CD4-positive, alpha-beta T cell treated with Interleukin-1 beta for 1 hour (primary cell): Measurements from ENCODE around the gene ADD3.

ENCODE experiments used
- DNase-seq, 2 donors: peaks; one replicate each; pipeline ENCODE4 v3.0.0-alpha.2; 2020 to 2022

The ADD3 gene

DNA sequence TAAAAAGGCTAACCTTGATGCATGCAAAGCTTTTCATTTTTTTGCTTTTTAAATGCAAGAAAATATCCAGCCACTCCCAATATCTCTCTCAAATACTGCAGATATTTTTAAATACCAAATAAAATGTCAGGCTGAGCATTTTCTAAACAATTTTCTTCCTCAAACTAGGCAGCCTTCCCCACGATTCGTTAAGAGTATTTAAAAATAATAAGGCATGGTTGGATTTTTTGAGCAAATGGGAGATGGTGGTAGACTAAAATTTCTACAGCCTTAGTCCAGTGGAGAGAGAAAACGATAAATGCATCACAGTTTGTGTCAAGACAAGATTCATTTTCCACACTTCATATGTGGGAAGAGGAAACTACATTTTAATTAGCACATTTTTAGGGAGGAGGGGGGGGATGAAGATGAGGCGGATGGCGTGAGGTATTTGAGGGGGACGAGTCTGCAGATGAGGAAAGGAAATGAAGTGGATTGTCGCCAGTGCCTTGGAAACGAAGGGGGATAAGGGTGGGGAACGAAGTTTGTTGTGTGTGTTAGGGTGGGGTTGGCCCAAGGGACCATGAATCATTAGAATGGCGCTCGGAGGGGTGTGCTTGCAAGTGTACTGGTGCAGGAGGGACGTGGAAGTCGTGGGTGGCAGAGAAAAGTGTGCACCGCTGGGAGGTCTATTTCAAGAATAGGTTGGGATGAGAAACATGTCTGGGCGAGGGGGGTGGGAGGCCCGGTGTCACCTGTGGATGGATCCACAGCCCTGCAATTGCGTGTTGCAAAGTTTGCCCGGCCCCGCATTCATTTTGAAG is 1.2 kb upstream of the ADD3 start:
- DNase-seq = no peak

DNA sequence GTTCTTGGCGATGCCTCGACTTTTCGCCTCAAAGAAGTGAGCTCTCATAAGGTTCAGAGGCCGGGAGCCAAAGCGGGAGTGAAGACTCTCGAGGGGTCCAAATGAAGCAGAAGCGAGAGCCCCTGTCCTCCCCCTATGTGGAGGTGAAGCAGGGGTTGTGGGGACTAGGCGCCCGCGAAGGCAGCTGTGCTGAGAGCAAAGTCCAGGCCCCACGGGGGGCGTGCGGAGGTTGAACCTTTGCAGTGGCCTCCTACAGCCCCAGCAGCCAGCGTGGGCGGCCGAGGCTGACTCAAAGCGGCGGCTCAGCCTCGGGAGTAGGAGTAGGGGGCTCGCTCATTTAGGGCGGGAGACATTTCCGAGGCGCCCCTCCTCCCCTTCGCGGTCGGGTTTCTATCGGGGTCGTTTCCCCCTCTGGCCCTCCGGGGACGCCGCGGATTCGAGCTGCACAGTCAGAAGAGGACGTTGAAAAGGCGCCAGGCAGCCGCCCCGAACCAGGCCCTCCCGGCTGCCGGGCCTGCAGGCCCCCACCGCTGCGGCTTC is 553 bp upstream of the ADD3 start:
- no peak for DNase-seq

DNA sequence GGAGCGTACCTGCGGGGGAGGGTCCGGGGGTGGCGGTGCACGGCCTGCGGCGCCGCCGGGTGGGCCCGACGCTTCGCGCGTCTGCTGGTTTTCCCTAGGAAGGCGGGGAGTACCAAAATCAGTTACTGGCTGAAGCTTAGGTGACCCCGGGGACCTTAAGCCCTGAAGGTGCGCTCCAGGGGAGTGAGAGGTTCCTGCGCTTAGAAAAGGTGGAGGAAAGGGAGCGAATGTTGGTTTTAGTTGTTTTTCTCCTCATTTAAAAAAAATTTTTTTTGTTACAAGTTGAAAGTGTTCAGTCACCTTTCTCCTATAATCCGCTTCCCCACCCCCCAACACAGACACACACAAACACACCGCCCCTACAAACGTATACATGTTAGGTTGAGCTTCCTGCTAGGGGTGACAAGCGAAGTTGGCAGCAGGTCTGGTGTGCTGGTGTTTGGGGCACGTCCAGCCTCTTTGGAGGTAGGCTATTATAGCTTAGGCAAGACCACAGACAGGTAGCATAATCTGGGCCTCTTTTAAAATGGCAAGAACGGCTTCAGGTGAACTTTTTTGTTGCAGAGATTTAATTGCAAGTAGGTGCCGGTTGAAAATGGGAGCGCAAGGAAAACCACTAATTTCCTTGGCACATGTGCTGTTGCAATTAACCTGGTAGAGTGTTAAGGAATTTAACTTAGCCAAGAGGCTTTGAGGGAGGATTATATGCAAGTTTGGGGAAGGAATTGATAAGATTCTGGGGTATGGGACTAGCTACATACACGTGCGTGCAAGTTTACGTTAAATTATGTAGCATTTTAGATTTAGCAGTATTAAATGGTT is 945 bp downstream of the ADD3 start:
- DNase-seq = peak; percentile 53 to 60

DNA sequence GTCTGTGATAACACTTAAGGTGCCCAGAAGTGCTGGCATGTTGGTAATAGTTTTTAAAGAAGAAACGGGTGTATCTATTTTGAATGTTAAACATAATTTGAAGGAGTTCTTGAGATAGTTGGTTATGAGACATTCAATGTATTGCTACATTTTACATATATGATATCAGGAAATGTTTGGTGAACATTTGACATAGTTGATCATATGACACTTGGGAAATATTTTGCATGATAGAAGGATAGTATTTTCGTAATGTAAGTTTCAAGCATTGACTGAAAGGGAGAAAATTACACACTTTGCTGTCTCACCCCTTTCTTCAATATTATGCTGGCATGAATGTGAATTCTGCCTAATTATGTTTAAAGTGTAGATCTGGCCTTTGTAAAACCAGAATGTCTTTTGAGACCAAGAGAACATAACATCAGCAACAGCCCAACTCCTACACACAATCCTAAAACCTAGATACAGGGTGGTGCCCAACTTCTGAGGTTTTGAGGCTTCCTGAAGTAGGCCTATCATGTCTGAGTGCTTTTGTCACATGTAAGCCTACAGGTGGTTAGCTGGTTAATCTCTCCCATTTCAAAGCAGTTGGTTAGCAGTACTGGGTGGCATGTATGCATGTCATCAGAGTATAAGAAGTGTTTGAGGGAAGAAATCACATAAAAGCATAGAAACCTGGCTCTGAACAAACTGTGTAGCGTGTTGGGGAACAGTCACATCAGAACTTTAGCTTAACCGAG is 2.1 kb downstream of the ADD3 start:
- DNase-seq = peak; percentile 60 to 80

DNA sequence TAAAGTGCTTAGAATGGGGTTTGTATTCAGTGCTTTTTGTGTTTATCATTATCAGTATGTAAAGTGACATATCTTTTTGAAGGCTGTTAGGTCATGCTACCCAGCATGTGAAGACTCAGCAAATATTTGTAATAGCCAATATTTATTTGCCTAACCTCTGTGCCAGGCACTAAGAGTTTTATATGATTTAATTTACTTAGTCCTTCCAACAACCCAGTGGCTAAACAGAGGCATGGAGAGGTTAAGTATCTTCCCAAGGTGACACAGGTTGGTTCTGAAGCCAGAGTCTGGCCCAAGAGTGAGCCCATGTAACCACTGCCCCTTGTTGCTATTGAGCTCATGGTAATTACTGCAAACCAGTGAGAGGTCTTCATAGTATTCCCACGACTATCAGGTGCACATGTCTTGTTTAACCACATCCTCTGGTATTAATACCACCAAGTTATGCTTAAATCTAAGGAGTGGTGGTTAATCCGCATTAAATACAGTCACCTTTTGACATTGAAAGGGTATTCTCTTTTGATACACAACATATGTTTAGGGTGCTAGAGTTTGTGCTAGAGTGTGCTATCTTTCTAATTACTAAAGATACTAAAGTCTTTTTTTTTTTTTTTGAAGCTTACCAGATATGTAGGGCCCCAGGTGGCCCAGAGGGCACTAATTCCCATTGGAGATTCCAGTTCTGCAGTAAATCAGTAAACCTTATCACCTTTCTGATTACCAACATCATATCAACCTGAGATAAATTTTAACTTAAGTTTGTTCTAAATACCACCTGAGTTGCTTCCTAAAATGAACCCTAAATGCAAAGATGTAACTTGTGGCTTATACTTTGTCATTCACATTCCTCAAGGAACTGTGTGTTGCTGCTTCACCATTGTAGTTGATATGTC is 2.9 kb downstream of the ADD3 start:
- peak in 1 of 2 donors; percentile 18 for DNase-seq

DNA sequence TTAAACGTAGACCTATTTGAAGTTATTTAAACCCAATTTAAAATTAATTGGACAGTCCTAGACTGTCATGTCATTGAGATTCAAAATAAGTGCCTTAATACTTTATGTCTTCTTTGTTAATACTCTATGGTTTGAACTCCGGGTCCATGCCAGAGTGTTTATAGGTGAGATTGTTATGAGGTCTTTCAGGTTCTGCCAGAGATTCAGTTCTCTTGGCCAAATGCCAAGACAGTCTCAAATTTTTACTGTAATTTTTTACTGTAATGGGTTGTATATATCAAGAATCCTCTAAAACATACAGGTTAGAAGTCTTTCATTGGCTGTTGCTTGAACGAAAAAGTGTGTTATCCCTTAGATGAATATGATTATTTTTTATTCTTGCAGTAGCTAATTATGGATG is 3.9 kb downstream of the ADD3 start:
- no peak for DNase-seq

DNA sequence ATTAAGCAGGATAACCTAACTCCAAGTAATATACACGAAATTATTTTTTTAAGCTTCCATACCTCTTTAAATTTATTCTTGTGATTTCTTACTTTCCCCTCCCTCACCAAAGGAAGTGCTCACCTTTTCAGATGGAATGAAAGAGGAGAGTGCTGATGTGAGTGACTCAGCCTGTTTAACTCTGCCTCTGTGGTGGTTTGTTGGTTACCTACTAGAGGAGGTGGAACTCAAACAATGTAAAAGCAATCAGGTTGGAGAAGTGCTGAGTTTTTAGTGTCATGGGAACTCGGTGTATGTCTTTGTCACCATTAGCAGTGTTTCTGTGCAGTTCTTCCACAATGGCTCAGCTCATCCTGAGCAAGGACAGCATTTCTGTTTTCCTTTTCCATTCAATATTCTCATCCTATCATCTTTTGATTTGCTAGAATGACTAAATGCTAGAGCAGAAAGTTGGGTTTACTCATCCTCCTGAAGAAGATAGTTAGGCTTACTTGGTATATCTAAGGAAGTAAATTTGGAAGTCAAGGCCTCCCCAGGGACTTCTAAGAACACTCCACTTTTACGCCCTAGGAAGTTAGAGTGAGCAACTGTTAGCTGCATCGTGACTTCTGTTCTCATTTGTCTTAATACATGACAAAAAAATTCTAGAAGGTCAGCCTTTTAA is 6.0 kb downstream of the ADD3 start:
- peak; percentile 5 to 28 for DNase-seq

DNA sequence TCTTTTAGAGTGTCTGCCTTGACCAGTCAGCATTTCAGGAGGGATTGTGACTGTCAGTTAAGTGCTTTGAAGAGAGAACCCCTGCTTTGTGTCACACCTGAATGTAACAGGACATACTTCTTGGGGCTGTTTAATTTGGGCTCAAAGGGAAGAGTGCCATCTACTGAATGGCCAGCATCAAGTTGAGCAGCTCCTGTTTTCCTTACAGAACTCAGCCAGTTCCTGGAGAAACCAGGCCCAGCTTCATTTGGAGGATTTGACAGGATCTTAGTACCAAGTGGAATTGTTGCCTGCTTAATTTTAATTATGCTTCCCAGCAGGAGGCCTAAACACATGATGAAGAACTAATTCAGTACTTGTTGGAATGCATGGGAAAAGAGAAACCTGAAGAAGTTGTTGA is 8.3 kb downstream of the ADD3 start:
- peak in 1 of 2 donors; percentile 13 for DNase-seq

DNA sequence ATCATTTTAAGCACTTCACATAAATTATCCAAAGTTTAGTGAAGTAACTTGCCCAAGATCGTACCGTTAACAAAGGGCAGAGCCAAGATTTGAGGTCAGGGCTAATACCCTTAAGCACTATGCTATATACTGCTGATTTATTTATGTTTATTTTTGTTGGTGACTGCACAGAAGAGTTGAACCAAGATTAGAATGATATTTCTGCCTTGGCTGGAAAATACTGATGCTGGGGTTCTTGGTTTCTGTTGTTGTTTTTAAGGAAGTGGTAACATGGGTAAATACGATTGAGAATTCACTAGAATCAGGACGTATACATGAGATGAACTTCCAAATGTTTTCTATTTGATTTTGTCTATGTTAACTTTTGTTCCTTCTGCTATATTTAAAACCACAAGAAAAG is 9.3 kb downstream of the ADD3 start:
- DNase-seq = no peak

DNA sequence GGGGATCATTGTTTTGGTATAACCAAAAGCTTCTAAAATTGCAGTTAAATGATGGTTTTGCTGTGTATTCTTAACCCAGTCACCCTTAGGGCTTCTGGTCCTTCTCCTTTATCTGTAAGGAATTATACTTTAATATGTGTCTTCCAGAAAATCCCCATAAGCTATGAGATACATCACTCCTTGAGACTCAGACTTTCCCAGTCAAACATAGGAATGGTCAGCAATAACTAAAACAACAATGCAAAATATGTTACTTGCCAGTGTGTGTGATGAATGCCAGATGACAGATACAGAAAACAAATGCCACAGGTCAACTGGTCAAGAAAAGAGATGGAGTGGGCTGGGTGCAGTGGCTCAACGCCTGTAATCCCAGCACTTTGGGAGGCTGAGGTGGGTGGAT is 10.1 kb downstream of the ADD3 start:
- no peak for DNase-seq

DNA sequence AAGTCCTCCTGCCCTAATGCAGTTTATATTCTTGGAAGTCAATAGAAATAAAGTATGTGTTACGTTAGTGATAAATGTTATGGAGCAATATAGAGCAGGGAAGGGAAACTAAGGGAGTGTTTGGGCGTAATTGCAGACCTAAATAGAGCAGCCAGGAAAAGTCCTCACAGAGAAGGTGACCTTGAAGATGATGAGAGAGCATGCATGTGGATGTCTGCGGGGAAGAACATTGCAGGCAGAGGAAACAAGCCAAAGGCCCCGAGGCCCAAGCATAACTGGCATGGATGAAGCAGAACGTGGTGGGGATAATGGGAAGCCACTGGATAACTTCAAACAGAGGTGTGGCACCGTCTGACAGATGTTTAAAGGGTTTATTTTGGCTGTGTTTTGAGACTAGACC is 12.5 kb downstream of the ADD3 start:
- DNase-seq = no peak

DNA sequence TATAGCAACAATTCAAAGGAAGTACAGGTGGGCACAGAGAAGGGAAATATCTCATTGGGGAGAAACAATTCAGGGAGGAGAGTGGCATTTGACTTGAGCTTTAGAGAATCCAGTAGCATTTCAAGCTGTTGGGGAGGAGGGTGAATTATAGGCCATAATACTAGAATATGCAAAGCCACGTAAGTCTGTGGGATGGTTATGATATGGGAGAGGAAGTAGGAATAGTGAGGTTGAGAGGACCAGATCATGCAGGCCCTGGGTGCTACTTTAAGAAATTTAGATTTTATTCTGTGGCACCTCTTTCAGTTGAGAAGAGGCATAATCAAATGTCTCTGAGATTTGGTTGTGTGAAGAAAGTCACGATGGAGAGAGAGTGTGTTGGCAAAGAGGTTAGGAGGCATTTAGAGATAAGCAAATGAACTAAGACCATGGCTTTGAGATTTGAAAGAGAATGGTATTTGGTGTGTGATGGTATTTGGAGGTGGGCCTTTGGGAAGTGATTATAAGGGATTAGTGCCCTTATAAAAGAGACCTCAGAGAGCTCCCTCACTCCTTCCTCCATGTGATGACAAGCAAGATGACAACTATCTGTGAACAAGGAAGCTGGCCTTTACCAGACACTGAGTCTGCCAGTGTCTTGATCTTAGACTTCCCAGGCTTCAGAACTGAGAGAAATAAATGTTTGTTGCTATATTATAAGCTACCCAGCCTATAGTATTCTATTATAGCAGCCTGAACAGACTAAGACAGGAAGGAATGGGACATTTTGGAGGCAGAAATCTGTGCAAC is 15.1 kb downstream of the ADD3 start:
- no peak for DNase-seq

DNA sequence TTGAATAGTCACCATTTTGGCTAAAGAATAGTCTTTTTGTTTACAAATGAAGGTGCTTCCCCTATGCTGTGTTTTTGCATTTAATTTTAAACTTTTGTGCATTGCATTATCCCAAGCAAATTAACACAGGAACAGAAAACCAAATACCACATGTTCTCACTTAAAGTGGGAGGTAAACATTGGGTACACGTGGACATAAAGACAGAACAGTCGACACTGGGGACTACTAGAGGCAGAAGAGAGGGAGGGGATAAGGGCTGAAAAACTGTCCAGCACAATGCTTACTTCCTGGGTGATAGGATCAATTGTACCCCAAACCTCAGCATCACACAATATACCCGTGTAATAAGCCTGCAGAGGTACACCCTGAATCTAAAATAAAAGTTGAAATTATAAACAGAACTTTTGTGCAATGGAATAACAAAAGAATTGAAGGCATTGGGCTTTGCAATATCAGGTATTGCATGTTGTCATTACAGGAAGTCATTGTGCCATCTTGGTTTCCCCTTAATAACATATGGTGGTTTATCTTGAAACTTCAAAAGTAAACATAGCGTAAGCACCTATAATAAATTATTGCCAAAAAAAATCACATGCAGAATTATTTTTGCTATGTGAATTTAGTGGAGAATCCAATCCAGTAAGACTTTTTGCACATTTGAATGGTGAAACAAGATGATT is 16.1 kb downstream of the ADD3 start:
- no peak for DNase-seq

DNA sequence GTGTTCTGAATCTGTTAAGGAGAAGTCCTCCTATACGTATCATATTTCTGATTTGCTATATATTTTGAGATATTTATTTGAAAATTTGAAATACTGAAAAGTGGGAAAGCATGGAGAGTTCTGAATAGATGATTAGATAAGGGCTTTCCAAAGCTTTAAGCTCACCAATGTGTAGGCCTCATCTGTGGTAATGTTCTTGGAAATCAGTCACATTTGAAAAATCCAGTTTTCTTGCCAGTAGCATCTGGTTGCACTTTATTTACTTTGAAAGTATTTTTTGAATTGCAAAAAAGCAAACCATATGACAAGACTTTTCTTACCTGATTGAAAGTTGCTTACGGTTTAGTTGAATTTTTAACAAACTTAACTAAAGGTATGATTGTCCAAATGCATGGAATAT is 21.7 kb downstream of the ADD3 start:
- no peak for DNase-seq

DNA sequence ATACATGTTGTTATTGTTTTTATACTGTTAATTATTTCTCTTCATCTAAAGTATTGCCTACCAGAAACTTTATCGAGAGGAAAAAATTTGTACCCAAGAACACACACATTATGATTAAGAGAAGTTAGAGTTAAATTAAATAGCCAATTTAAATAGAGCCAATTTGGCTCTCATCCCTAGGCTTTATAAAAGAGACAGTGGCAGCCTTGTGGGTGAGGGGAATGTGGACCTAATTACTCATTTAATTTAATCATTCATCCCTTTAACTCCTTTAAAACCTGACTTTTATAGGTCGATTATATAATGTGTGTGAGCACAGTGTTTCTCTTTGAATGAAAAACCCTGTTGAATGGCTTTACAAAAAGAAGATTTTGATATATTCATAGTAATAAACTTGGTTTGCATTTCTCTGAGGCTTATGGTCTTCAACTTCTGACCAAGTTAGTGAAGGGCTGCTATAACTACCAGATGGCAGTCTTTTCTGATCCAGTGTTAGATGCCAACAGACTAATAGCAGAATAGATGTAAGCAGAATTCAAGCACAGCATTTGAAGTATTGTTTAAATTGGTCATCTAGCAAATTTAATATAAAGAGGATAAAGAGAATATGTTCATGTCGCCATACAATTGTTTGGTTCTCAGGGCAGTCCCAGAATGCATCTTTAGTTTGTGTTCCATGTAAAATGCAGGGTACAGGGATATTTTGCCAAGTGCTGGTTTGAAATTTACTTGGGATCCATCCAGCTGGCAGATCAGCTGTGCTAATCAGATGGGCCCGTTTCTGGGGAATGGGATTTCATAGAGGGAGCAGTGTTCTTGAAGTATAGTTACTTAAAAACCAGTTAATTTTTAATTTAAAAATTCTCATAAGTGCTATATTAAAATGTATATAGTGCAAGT is 25.3 kb downstream of the ADD3 start:
- no peak for DNase-seq

DNA sequence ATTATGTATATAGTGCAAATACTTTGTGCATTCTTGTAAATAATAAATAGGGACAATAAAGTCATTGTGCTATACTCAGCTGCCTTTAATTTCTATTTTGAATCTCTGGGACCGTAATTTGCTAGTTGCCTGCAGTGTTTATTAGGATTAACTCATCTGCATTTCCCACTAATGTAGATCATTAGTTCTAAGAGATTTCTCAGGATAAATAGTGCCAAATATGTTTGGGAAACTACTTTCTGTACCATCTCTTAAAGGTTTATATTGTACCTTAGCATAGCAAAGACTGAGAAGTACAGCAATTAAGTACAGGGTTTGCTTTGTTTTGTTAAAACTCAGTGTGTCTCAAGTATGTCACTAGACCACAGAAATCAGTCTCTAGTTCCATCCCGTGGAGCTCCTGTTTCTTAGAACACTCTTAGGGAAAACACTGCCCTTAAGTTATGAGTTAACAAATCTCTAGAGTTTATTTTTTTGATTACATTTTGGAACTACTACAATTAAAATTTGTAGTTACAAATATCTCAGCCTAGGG is 26.0 kb downstream of the ADD3 start:
- DNase-seq = no peak

DNA sequence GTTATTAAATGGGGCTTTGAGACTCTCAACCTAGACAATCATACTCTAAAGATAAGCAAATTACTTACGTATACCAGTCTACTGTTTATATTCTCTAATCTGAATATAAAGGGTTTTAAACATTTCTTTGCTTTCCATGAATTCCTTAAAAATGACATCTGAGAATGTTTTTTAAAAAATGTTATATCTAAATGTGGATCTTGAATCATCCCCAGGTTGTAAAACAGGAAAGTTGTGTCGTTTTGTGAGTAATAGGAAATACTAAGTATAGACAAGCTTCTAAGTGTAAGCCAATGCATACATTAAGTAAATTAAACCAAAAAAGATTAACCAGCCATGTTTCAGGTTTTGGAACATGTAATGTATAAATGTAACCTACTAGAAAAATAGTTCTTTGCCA is 26.8 kb downstream of the ADD3 start:
- DNase-seq = no peak

DNA sequence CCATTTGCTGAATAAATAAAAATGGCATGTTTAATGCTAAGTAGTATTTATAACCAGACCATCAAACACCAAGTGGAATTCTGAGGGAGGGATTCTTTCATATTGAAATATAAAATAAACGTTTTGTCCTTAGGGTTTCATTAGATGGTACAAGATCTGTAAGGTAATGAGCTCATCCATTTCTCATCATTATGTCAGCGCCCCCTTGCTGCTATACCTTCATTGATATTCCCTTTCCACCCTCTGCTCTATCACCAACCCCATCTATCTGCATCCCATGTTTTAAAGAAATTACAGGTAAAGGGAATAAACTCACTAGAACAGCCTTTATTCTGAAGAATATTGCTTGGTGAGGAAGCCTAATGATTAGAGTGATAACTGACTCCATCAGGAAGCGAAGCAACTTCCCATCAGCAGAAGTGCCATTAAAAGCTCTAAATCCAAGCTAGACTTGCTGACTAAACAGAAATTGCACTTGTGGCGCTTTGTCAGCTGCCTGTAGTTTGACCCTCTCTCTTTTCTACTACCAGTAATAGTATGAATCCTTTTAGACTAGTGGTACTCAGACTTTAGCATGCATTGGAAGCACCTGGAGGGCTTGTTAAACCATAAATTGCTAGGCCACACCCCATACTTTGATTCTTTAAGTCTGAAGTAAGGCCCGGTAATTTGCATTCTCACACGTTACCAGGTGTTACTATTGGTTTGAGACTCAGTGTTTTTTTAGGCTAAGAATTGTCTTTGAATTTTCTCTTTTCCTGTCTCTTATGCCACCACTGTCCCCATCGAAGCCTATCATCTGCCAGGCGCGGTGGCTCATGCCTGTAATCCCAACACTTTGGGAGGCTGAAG is 27.5 kb downstream of the ADD3 start:
- DNase-seq = no peak
